ENCODE data around the gene DHRS4. TPM values are rescaled to one million over a fixed set of nuclear protein-coding genes. Genes with fewer than 3 reads are reported as not detected.

The DHRS4 gene
- total and polyA plus RNA-seq, 2 of the 13 experiments (the other 11 are each of a cell fraction or from before 2014, with no cell fraction given) = 23.9 to 45.1 TPM

- peak; percentile 94 for TF ChIP-seq LRRFIP1 (CRISPR knock-in tag; conservative IDR thresholded peaks at IDR 0.05)
- peak; percentile 80; the same call in 1 of the 2 replicates for TF ChIP-seq ZNF276 (CRISPR knock-in tag; IDR thresholded peaks at IDR 0.05; ENCODE audit: low read depth)
- TF ChIP-seq, protein P1, sequence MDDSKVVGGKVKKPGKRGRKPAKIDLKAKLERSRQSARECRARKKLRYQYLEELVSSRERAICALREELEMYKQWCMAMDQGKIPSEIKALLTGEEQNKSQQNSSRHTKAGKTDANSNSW (CRISPR knock-in tag; IDR thresholded peaks at IDR 0.05; ENCODE audit: borderline replicate concordance) = no peak; the same call in 1 of the 2 replicates
- 0 out of 2 replicates have a peak, but pooled peaks have one; percentile 31 for TF ChIP-seq ZNF589 (CRISPR knock-in tag; conservative IDR thresholded peaks at IDR 0.05)
- TF ChIP-seq ZNF160 (CRISPR knock-in tag; IDR thresholded peaks at IDR 0.05) = peak; percentile 92
- peak; percentile 97 for TF ChIP-seq DMAP1 (CRISPR knock-in tag; IDR thresholded peaks at IDR 0.05)
- TF ChIP-seq GATAD1 (CRISPR knock-in tag; IDR thresholded peaks at IDR 0.05) = peak; percentile 95
- TF ChIP-seq GTF2F1 (IDR thresholded peaks at IDR 0.05; ENCODE audit: low read length) = peak; percentile 45
- TF ChIP-seq, protein P2, sequence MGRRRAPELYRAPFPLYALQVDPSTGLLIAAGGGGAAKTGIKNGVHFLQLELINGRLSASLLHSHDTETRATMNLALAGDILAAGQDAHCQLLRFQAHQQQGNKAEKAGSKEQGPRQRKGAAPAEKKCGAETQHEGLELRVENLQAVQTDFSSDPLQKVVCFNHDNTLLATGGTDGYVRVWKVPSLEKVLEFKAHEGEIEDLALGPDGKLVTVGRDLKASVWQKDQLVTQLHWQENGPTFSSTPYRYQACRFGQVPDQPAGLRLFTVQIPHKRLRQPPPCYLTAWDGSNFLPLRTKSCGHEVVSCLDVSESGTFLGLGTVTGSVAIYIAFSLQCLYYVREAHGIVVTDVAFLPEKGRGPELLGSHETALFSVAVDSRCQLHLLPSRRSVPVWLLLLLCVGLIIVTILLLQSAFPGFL (CRISPR knock-in tag; IDR thresholded peaks at IDR 0.05) = peak; percentile 93
- TF ChIP-seq ZNF354B (CRISPR knock-in tag; IDR thresholded peaks at IDR 0.05) = peak; percentile 76; the same call in 1 of the 2 replicates
- no peak; the same call in 1 of the 2 replicates for TF ChIP-seq ARID3A (IDR thresholded peaks at IDR 0.05; ENCODE audit: low read depth, low read length)
- TF ChIP-seq ATF7-NPFF (CRISPR knock-in tag; IDR thresholded peaks at IDR 0.05; ENCODE audit: low read depth) = peak; percentile 56; the same call in 1 of the 2 replicates
- peak; percentile 92 for TF ChIP-seq PHF20 (CRISPR knock-in tag; IDR thresholded peaks at IDR 0.05)
- TF ChIP-seq ZNF781 (CRISPR knock-in tag; IDR thresholded peaks at IDR 0.05; ENCODE audit: borderline replicate concordance, not compliant biosample characterization) = peak; percentile 99
- TF ChIP-seq TFAP4 (IDR thresholded peaks at IDR 0.05; ENCODE audit: borderline replicate concordance, low read depth) = peak; percentile 7
- no peak; the same call in 1 of the 2 replicates for TF ChIP-seq SNAPC2 (CRISPR knock-in tag; IDR thresholded peaks at IDR 0.05)
- TF ChIP-seq, protein P3, sequence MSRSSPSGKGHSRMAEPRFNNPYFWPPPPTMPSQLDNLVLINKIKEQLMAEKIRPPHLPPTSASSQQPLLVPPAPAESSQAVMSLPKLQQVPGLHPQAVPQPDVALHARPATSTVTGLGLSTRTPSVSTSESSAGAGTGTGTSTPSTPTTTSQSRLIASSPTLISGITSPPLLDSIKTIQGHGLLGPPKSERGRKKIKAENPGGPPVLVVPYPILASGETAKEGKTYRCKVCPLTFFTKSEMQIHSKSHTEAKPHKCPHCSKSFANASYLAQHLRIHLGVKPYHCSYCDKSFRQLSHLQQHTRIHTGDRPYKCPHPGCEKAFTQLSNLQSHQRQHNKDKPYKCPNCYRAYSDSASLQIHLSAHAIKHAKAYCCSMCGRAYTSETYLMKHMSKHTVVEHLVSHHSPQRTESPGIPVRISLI (CRISPR knock-in tag; IDR thresholded peaks at IDR 0.05; ENCODE audit: borderline replicate concordance) = peak; percentile 82; the same call in 1 of the 2 replicates
Measured at GRCh38 chr14:23953464-23954278, at the start of gene DHRS4 (continued).
